GM12878 (cell line): ENCODE results near the gene CC2D2B. TPM values are rescaled to one million over a fixed set of nuclear protein-coding genes. Genes with fewer than 3 reads are reported as not detected.

Experiments used
- ATAC-seq: fragments of 200-7000 bp; cut with Tn5 transposase; 3 replicates; pipeline ENCODE4 v1.9.1; 2020; ENCODE audit warnings: mild to moderate bottlenecking, moderate library complexity
- BruUV-seq: library from RNA; stranded (reverse); fragments of 400-500 nt; replicated peaks from 2 replicates; lab custom pipeline; 2021; lab: Mats Ljungman, UMichigan
- CTCF ChIA-PET: fragments of 300-600 bp; sonication (Branson Sonifier 250); formaldehyde crosslinking; extraction: SDS; loops from one replicate; lab custom pipeline; 2021; ENCODE audit warnings: inconsistent platforms; lab: Yijun Ruan, JAX
- POLR2A ChIA-PET: fragments of 350-600 bp; formaldehyde crosslinking; extraction: SDS; loops from one replicate; lab custom pipeline; 2021; ENCODE audit warnings: inconsistent platforms; lab: Charles Lee
- RAD21 ChIA-PET: fragments of 300-600 bp; sonication (Branson Sonifier 250); formaldehyde crosslinking; loops from one replicate; lab custom pipeline; 2023; ENCODE audit warnings: antibody characterized with exemption; ENCODE audit not compliant: unreplicated experiment; lab: Charles Lee
- SMC1A ChIA-PET: fragments of 300-600 bp; sonication (Branson Sonifier 250); formaldehyde crosslinking; loops from one replicate; lab custom pipeline; 2023; ENCODE audit not compliant: unreplicated experiment, uncharacterized antibody; lab: Charles Lee
- DNase-seq: peaks from one replicate; pipeline ENCODE4 v3.0.0-alpha.2; 2011; ENCODE audit warnings: low read depth, low spot score
- FAIRE-seq: peaks from 3 replicates; lab custom pipeline; 2011; peaks lifted over from hg19 to GRCh38; lab: Jason Lieb, UNC
- H2AFZ ChIP-seq: 2 replicates; pipeline ENCODE4 v1.6.0; 2011; ENCODE audit warnings: low read depth, low read length, control low read depth; ENCODE audit not compliant: control insufficient read depth
- H3K27ac ChIP-seq: 2 replicates; pipeline ENCODE4 v1.5.1; 2011; ENCODE audit warnings: control low read depth; ENCODE audit not compliant: control insufficient read depth, insufficient read depth
- H3K27me3 ChIP-seq, 2 experiments: replicated peaks in 1 of 2; 2 replicates each; pipeline versions ENCODE4 v1.6.0 to v1.6.1; 2011; ENCODE audit warnings: low read length in 1 of 2; ENCODE audit not compliant: control insufficient read depth in 2 of 2, insufficient read depth in 2 of 2
- H3K36me3 ChIP-seq, 2 experiments: 2 replicates each; pipeline ENCODE4 v1.5.1; 2011; ENCODE audit warnings: low read length in 1 of 2; ENCODE audit not compliant: control insufficient read depth in 2 of 2, insufficient read depth in 2 of 2
- H3K4me1 ChIP-seq: 2 replicates; pipeline ENCODE4 v1.6.1; 2011; ENCODE audit warnings: mild to moderate bottlenecking, low read length, moderate library complexity, mixed read lengths; ENCODE audit not compliant: control insufficient read depth, insufficient read depth
- H3K4me2 ChIP-seq: 2 replicates; pipeline ENCODE4 v1.6.0; 2011; ENCODE audit warnings: control low read depth; ENCODE audit not compliant: control insufficient read depth, insufficient read depth
- H3K4me3 ChIP-seq: fragments of 200-600 bp; sonication (generic); 2 replicates; pipeline ENCODE4 v1.5.1; 2016
- H3K79me2 ChIP-seq: 2 replicates; pipeline ENCODE4 v1.6.0; 2011; ENCODE audit warnings: low read length; ENCODE audit not compliant: control insufficient read depth, insufficient read depth
- H3K9ac ChIP-seq: 2 replicates; pipeline ENCODE4 v1.8.0; 2011; ENCODE audit warnings: low read length, control low read depth, mixed read lengths; ENCODE audit not compliant: control insufficient read depth, insufficient read depth
- H3K9me3 ChIP-seq: replicated peaks from 3 replicates; pipeline ENCODE4 v1.5.1; 2011; ENCODE audit warnings: mild to moderate bottlenecking, low read length; ENCODE audit not compliant: control insufficient read depth, insufficient read depth
- H4K20me1 ChIP-seq: 2 replicates; pipeline ENCODE4 v1.6.0; 2011; ENCODE audit not compliant: control insufficient read depth, insufficient read depth
- ASH2L ChIP-seq: fragments of 300-600, 200-600 bp; sonication (generic); IDR thresholded peaks from 2 replicates; pipeline ENCODE4 v1.6.1; 2017; ENCODE audit warnings: low read depth, mild to moderate bottlenecking, borderline replicate concordance
- ATF7 ChIP-seq: fragments of 450-650 bp; IDR thresholded peaks from 2 replicates; pipeline ENCODE4 v1.6.1; 2016; ENCODE audit warnings: low read depth, mild to moderate bottlenecking
- E2F4 ChIP-seq: IDR thresholded peaks from 2 replicates; pipeline ENCODE4 v1.6.1; 2012; ENCODE audit warnings: low read depth, low read length, improper control_type of control experiment
- EGR1 ChIP-seq, 2 experiments: IDR thresholded peaks; 1 replicate in 1 of 2; 2 replicates in 1 of 2; pipeline ENCODE4 v1.6.1; 2011 to 2012; ENCODE audit warnings: low read depth in 2 of 2, low read length in 2 of 2, borderline replicate concordance in 1 of 2, mild to moderate bottlenecking in 1 of 2, moderate library complexity in 1 of 2
- IRF5 ChIP-seq: fragments of 450-650 bp; IDR thresholded peaks from 2 replicates; pipeline ENCODE4 v1.6.1; 2017; ENCODE audit warnings: borderline replicate concordance
- PAX5 ChIP-seq: IDR thresholded peaks from 2 replicates; pipeline ENCODE4 v1.6.1; 2011; ENCODE audit warnings: low read depth, low read length, borderline replicate concordance
- POLR2A ChIP-seq: IDR thresholded peaks from 2 replicates; pipeline ENCODE4 v1.6.1; 2011; ENCODE audit warnings: low read depth, mild to moderate bottlenecking, low read length
- SIN3A ChIP-seq: IDR thresholded peaks from 2 replicates; pipeline ENCODE4 v1.6.1; 2012; ENCODE audit warnings: low read depth, low read length, improper control_type of control experiment
- SUPT20H ChIP-seq: IDR thresholded peaks from 2 replicates; pipeline ENCODE4 v1.6.1; 2011; ENCODE audit warnings: low read depth, mild to moderate bottlenecking, low read length, moderate library complexity, borderline replicate concordance; ENCODE audit not compliant: control insufficient read depth
- TCF7 ChIP-seq: IDR thresholded peaks from 2 replicates; pipeline ENCODE4 v1.6.1; 2014; ENCODE audit warnings: antibody characterized with exemption, borderline replicate concordance
- WRNIP1 ChIP-seq: IDR thresholded peaks from 2 replicates; pipeline ENCODE4 v1.6.1; 2011; ENCODE audit warnings: low read depth, low read length, improper control_type of control experiment, borderline replicate concordance
- WGBS: methylation state at CpG from one replicate; pipeline ENCODE4 v1.1.6; 2016; ENCODE audit warnings: low lambda C conversion rate; ENCODE audit not compliant: insufficient replicate concordance, insufficient coverage; ENCODE audit errors: missing lambda C conversion rate; 5-methylcytosine and 5-hydroxymethylcytosine counted together
- in situ Hi-C: fragments of 300-500 bp; cut with MboI; formaldehyde crosslinking; loops from 9 replicates; pipeline ENCODE4 v1.14.3; 2018; ENCODE audit warnings: mixed read lengths
- intact Hi-C: fragments of 100-400 bp; cut with micrococcal nuclease; formaldehyde crosslinking; loops from one replicate; pipeline ENCODE4 v1.14.2; 2022; ENCODE audit not compliant: unreplicated experiment
- polyA plus RNA-seq, 11 experiments: library from polyadenylated mRNA; depleted of rRNA in 4 of 11; unstranded in 6 of 11; stranded (reverse) in 5 of 11; fragments of >200 nt; fragmentation: Nextera tagmentation in 4 of 11; fragmentation: Illumina TruSeq in 1 of 11; extraction: Ambion mirVana in 4 of 11; extraction: Trizol in 1 of 11; gene quantifications; 1 replicate in 1 of 11; 2 replicates in 10 of 11; pipeline versions ENCODE4 v1.2.1 to v1.2.3, GENCODE V29; 2011 to 2016; ENCODE audit warnings: inconsistent platforms in 2 of 11, missing spikeins in 2 of 11, low read depth in 1 of 11
- total RNA-seq, 4 experiments: library from RNA; depleted of rRNA in 3 of 4; stranded (reverse); fragments of >200 nt in 3 of 4; fragmentation: Illumina TruSeq in 1 of 4; extraction: Trizol in 1 of 4; gene quantifications; 2 replicates each; pipeline versions ENCODE4 v1.2.1 to v1.2.3, GENCODE V29; 2013 to 2021

The CC2D2B gene
- total and polyA plus RNA-seq, 10 of the 15 experiments (the other 5 are each of a cell fraction or from before 2014, with no cell fraction given), result 0.42 to 2.8 (median 0.78) TPM

GRCh38 chr10:96074776-96075175 lies 167.0 kb downstream of the CC2D2B start:
- RAD21 ChIA-PET, result no interaction called here
- POLR2A ChIA-PET, result interaction anchor here (0.5 kb wide), 1 partner anchor 517 kb away, joined by 3 read pairs; no protein-coding TSS in a partner anchor
- in situ Hi-C loops, result no loop called here
- Histone ChIP-seq H3K36me3 (no peaks in the 10 kb centered on the region), H3K9me3 (no peaks in the 10 kb centered on the region), H4K20me1 (no peaks in the 10 kb centered on the region), H2AFZ (no peak overlapping the region), H3K27me3 (no peaks in the 10 kb centered on the region), H3K4me3 (no peak overlapping the region), H3K27ac (no peak overlapping the region), H3K4me2 (no peak overlapping the region), H3K4me1 (no peaks in the 10 kb centered on the region), H3K9ac (no peak overlapping the region), H3K79me2 (no peaks in the 10 kb centered on the region)
- ATAC-seq (no peak), DNase-seq (no peak), FAIRE-seq (no peak)
- 100% methylated on average over 3 of the region's 3 CpGs for WGBS
- intact Hi-C loops, result no loop called here
- SMC1A ChIA-PET, result interaction anchor here (1.1 to 1.8 kb wide), 2 partner anchors 8 to 14 kb away, joined by 3 to 5 read pairs; no protein-coding TSS in a partner anchor
- TF ChIP-seq E2F4 (no peak), POLR2A (no peak), SIN3A (no peak), ASH2L (no peak), PAX5 (no peak), EGR1 (IDR thresholded peaks at IDR 0.05; ENCODE audit: borderline replicate concordance in 1 of 2, low read depth in 2 of 2, low read length in 2 of 2) (no peak), IRF5 (no peak), WRNIP1 (no peak), TCF7 (no peak), ATF7 (no peak), SUPT20H (no peak)
- no TSS peak for BruUV-seq
- CTCF ChIA-PET, result interaction anchor here (1.9 to 2.8 kb wide), 2 partner anchors 11 to 58 kb away, joined by 6 to 10 read pairs; no protein-coding TSS in a partner anchor
